Measurements from ENCODE around the gene NEK5.
A peak's percentile ranks its signal among the peaks of the same experiment; 100 is the strongest.

Gene NEK5

DNA sequence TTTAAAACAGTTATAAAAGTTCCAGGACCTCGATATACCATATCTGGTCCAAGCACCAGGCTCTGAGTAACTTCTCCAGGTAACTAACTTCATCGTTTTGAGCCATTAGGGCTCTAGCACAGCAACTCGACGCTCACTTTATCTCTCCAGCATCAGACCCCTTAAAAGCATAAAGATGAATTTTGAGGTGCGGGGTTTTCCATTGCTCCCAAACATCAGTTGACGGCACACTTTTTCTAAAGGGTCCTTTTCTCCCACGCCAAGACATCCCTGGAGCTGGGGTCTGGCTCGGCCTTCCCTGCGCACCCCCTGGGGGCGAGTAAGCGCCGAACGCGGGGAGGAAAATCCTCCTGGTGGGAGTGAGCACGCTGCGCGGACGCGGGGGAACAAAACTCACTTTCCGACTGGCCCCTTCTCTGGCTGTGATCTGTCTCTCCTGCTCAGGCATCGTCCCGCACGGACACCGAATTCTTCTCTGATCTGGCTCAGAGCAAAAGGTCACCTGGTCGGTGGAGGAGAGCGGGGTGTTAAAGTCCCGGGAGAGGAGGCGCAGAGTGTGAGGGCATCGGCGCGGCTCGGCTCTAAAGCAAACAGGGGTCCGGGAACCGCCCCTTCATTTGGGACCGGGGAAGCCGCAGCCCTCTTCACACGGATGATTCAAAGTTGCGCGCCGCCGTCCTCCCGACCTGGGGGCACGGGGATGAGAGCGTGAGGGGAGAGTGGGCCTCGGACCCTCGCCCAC, 117.8 kb downstream of the NEK5 start, which contains the start of gene ATP7B:
Gene ATP7B, minus strand, starts transcription at position 561 of the 742 bp plus-strand sequence. Its CDS starts 113 bp downstream, at position 448.
- peak; percentile 6 to 16 (median 10) for DNase-seq

- no peak for DNase-seq
Observed at GRCh38 chr13:52009946-52010345, 118.9 kb downstream of the NEK5 start.

GRCh38 chr13:52006523-52007245, 122.2 kb downstream of the NEK5 start:
- DNase-seq, result no peak

- DNase-seq, result no peak
Observed at GRCh38 chr13:52005841-52006522, 122.9 kb downstream of the NEK5 start.

DNA sequence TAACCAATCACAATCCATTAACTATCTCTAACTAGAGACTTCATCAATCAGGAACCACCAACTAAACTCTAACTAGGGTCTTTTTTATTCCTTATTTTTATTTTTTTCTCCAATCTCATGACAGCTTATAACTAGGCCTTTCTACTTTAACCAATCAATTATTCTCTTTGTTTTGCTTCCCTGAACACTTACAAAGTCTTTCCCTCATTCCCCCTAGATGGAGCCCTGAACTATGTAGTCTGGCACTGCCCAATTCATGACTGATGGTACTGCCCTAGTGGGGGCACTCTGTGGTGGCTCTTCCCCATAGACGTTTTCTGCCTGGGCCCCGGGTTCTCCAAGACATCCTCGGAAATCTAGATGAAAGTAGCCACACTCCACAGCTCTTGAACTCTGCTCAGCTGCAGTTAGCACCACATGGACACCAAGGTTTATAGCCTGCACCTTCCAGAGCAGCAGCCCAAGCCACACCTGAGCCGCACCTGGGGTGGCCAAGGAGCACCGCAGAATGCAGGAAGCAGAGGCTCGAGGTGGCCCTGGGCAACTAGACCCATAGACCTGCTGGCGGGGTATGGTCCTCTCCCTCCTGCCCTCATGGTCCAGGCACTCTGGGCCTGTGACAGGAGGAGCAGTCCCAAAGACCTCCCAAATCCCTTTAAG, 124.2 kb downstream of the NEK5 start:
- DNase-seq, result no peak

- no peak for DNase-seq
Observed at GRCh38 chr13:52003541-52003940, 125.3 kb downstream of the NEK5 start.

DNA sequence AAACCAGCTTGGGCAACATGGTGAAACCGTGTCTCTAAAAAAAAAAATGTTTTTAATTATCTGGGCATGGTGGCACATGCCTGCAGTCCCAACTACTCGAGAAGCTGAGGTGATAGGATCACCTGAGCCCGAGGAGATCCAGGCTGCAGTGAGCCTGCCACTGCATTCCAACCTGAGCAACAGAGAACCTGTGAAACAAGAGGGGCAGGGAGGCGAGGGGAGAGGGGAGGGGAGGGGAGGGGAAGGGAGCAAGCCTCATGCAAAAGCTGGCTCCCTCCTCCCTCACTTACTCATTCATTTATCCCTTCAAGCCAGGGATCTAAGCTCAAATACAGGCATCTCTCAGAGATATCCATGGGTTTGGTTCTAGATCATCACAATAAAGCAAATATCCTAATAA, 126.5 kb downstream of the NEK5 start:
- no peak for DNase-seq

- DNase-seq, result peak; percentile 13 to 77 (median 50)
Observed at GRCh38 chr13:52001120-52001731, 127.6 kb downstream of the NEK5 start.

GRCh38 chr13:51999921-52000320, 129.0 kb downstream of the NEK5 start:
- no peak for DNase-seq

- no peak for DNase-seq
Observed at GRCh38 chr13:51999510-51999911, 129.4 kb downstream of the NEK5 start.

DNA sequence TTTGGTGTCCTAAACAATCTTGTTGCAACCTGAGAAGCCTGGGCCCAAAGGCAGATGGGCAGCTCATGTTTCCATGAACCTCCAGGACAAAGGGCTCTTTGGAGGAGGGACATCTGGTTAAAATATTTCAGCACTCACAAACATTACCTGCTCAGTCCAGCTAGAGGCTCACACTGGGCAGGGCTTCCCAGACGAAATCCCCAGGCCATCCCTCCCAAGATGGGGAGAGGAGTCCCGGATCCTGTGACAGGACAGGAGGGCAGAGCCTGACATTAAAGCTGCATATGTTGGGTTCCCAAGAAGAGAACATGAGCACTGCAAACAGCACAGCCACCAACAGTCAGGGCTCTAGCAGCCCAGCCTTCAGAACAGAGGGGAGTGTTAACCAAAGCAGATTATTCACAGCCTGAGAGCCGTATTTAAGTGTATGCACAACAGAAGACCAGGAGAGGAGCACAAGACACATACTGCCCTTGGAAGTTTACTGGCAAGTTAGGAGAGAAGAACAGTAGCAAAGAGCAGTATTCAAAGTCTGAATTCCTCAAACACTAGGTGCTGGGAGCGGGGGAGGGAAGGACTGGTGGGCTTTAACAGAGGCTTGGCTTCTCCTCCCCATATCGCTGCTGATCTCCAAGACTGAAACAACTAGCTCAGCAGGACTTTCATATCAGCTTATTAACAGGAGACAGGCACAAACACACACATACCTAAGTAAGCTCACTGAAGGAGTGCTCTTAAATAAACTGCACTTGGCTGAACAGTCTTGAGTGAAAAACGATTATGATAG, 130.0 kb downstream of the NEK5 start:
- no peak for DNase-seq

GRCh38 chr13:51997641-51998330, 131.1 kb downstream of the NEK5 start:
- no peak for DNase-seq

DNA sequence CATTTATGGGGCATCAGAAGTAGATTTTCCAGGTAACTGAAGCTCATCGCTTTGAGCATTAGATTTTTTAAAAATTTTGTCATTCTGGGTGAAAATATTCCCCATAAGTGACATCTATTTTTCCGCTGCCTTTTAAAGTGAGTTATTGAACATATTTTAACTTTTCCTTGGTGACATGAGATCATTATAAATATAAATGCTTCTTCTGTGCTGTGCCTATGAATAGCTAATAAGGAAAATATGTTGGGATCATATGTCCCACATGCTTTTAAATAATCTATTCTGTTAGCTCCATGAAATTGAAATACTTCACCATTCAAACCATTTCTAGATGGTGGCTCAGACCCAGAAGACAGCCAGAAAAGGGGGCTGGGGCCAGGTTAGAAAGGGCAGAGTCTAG, 131.7 kb downstream of the NEK5 start:
- no peak for DNase-seq

- DNase-seq, result no peak
Observed at GRCh38 chr13:51996641-51997040, 132.2 kb downstream of the NEK5 start.

- DNase-seq, result peak; percentile 6 to 28 (median 18)
Observed at GRCh38 chr13:51995677-51996551, 133.0 kb downstream of the NEK5 start.

DNA sequence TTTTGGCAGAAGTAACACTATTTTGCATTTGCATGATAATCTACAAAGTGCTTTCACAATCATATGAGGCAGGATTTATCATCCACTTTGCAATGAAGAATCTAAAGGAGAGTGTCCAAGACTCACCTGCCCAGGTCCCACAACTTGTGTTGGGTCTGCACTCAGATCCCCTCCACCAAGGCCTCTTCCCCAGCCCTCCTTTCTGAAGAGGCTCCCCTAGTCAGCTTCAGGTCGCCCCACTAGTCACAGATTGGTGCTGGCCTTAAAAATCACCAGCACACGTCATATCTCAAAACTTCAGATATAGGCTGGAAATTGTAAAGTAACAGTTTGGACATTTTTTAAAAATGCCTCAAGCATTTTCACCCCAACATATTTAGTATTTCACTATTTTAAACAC, 135.2 kb downstream of the NEK5 start:
- DNase-seq, result no peak

- no peak for DNase-seq
Observed at GRCh38 chr13:51988988-51989618, 139.8 kb downstream of the NEK5 start.

Data from suppressor macrophage (primary cell).